Spleen (tissue), 11 donors: ENCODE results near the gene IGF2BP1. TPM values are rescaled to one million over a fixed set of nuclear protein-coding genes. Genes with fewer than 3 reads are reported as not detected.
A peak's percentile ranks its signal among the peaks of the same experiment; 100 is the strongest.

Source experiments
- DNase-seq: peaks from one replicate; pipeline ENCODE4 v3.0.0-alpha.2; 2020
- H3K27ac ChIP-seq, 8 donors: fragments of 200-600 bp; sonication (generic) in 7 of 8; 1 replicate in 4 of 8; 2 replicates in 4 of 8; pipeline versions ENCODE4 v1.5.0 to v1.8.0; 2016 to 2021; ENCODE audit warnings: inconsistent platforms in 4 of 8, mild to moderate bottlenecking in 4 of 8, moderate library complexity in 1 of 8
- H3K27me3 ChIP-seq, 7 donors: fragments of 200-600 bp; sonication (generic) in 6 of 7; replicated peaks in 1 of 7; 1 replicate in 4 of 7; 2 replicates in 3 of 7; pipeline versions ENCODE4 v1.5.0 to v1.8.0; 2016 to 2021; ENCODE audit warnings: inconsistent platforms in 3 of 7, mild to moderate bottlenecking in 1 of 7
- H3K36me3 ChIP-seq, 6 donors: fragments of 200-600 bp; sonication (generic) in 5 of 6; 1 replicate in 4 of 6; 2 replicates in 2 of 6; pipeline versions ENCODE4 v1.5.0 to v1.8.0; 2016 to 2021; ENCODE audit warnings: inconsistent platforms in 2 of 6
- H3K4me1 ChIP-seq, 6 donors: fragments of 200-600 bp; sonication (generic) in 5 of 6; 1 replicate in 3 of 6; 2 replicates in 3 of 6; pipeline versions ENCODE4 v1.5.0 to v1.8.0; 2016 to 2021; ENCODE audit warnings: inconsistent platforms in 3 of 6
- H3K4me3 ChIP-seq, 8 donors: fragments of 200-600 bp; sonication (generic) in 7 of 8; 1 replicate in 4 of 8; 2 replicates in 4 of 8; pipeline versions ENCODE4 v1.5.0 to v1.8.0; 2016 to 2021; ENCODE audit warnings: inconsistent platforms in 4 of 8, mild to moderate bottlenecking in 4 of 8, moderate library complexity in 2 of 8
- H3K9me3 ChIP-seq, 8 donors: fragments of 200-600 bp; sonication (generic) in 7 of 8; 1 replicate in 4 of 8; 2 replicates in 4 of 8; pipeline versions ENCODE4 v1.5.0 to v1.8.0; 2016 to 2021; ENCODE audit warnings: inconsistent platforms in 4 of 8
- CTCF ChIP-seq, 11 experiments: fragments of 200-600 bp in 7 of 11; fragments of 450-650 bp in 4 of 11; sonication (generic) in 4 of 11; IDR thresholded peaks in 8 of 11; conservative IDR thresholded peaks in 3 of 11; 1 replicate in 7 of 11; 2 replicates in 4 of 11; pipeline versions ENCODE4 v1.4.0 to v1.8.0; 2016 to 2021; ENCODE audit warnings: antibody characterized with exemption in 11 of 11, inconsistent platforms in 4 of 11, mild to moderate bottlenecking in 1 of 11
- POLR2A ChIP-seq, 3 donors: fragments of 450-650 bp; IDR thresholded peaks; one replicate each; pipeline ENCODE4 v1.5.1; 2017; ENCODE audit warnings: antibody characterized with exemption in 3 of 3, mild to moderate bottlenecking in 1 of 3
- POLR2AphosphoS5 ChIP-seq, 3 donors: sonication (generic); formaldehyde crosslinking; IDR thresholded peaks; one replicate each; pipeline ENCODE4 v1.5.1; 2017; ENCODE audit warnings: antibody characterized with exemption in 3 of 3
- WGBS, 5 donors: extraction: QIAGEN DNeasy Blood & Tissue Kit in 3 of 5; methylation state at CpG; one replicate each; pipeline versions ENCODE4 v1.1.5 to v1.1.7; 2013 to 2018; 5-methylcytosine and 5-hydroxymethylcytosine counted together
- intact Hi-C: fragments of 100-400 bp; cut with DNase I; formaldehyde crosslinking; loops from one replicate; pipeline ENCODE4 v1.15.0; 2023; ENCODE audit warnings: low total_unique reads
- polyA plus RNA-seq, 3 donors: library from polyadenylated mRNA; stranded (reverse); fragments of 200-250 nt; gene quantifications; one replicate each; pipeline ENCODE4 v1.2.1, GENCODE V29; 2013
- total RNA-seq, 7 donors: library from RNA; depleted of rRNA in 3 of 7; stranded (reverse); fragments of >200 nt in 3 of 7; fragmentation: NEBNext Ultra II Directional in 4 of 7; extraction: Animal tissue kit (Norgen Biotek cat#: 25700) in 4 of 7; gene quantifications; one replicate each; pipeline versions ENCODE4 v1.1.0 to v1.2.1, GENCODE V29; 2016 to 2021
- donor health status: healthy with polysubstance abuse.
- donor health status: DM: no; HTN: no; CAD: no; lungs with moderate emphysema.
- donor health status: DM: no; HTN: no; CAD: no.
- donor health status: Bipolar disorder and iron deficiency.
- donor health status: healthy.
- donor health status: DM: no; HTN: no; CAD: no.
- donor health status: DM: yes; HTN: yes; CAD: no.

Gene IGF2BP1
- total and polyA plus RNA-seq, 10 donors = 0.17 TPM; not detected in 9

GRCh38 chr17:49028271-49028670, 31.1 kb downstream of the IGF2BP1 start:
- TF ChIP-seq POLR2AphosphoS5 (IDR thresholded peaks at IDR 0.05) (no peak), CTCF (IDR thresholded peaks at IDR 0.05 in 8 of 11, conservative IDR thresholded peaks at IDR 0.05 in 3 of 11) (no peak), POLR2A (IDR thresholded peaks at IDR 0.05) (no peak)
- no peak overlapping the region for H3K27ac ChIP-seq
- no peaks in the 10 kb centered on the region for H3K9me3 ChIP-seq
- H3K36me3 ChIP-seq = no peaks in the 10 kb centered on the region
- no peak for DNase-seq
- intact Hi-C loops = no loop called here
- peaks cover 0 to 5% (median 0%) of the 10 kb centered on the region in 6 donors for H3K4me1 ChIP-seq
- 83 to 96% (median 93%) methylated on average over 1 of the region's 1 CpG for WGBS, 5 donors
- peaks cover 0 to 33% (median 3%) of the 10 kb centered on the region in 7 donors for H3K27me3 ChIP-seq
- H3K4me3 ChIP-seq = no peak overlapping the region

- H3K27me3 ChIP-seq = peaks cover 0 to 48% (median 3%) of the 10 kb centered on the region in 7 donors
- H3K27ac ChIP-seq = no peak overlapping the region
- WGBS, 5 donors = 60 to 78% (median 75%) methylated on average over 3 of the region's 3 CpGs
- no peak overlapping the region for H3K4me3 ChIP-seq
- peaks cover 0 to 5% (median 0%) of the 10 kb centered on the region in 6 donors for H3K4me1 ChIP-seq
- H3K36me3 ChIP-seq = no peaks in the 10 kb centered on the region
- DNase-seq = no peak
- no peak for TF ChIP-seq POLR2A (IDR thresholded peaks at IDR 0.05)
- no peak for TF ChIP-seq POLR2AphosphoS5 (IDR thresholded peaks at IDR 0.05)
- no peak for TF ChIP-seq CTCF (IDR thresholded peaks at IDR 0.05 in 8 of 11, conservative IDR thresholded peaks at IDR 0.05 in 3 of 11)
- intact Hi-C loops = loop anchor here (5.0 to 10.0 kb wide), 2 partner anchors 222 to 345 kb away; no protein-coding TSS in a partner anchor
- H3K9me3 ChIP-seq = no peaks in the 10 kb centered on the region
These were observed 32.6 kb downstream of the IGF2BP1 start for GRCh38 chr17:49029801-49030200.

- 42 to 50% (median 45%) methylated on average over 11 of the region's 11 CpGs for WGBS, 5 donors
- Histone ChIP-seq H3K4me3 (no peak overlapping the region), H3K4me1 (peaks cover 0 to 5% (median 0%) of the 10 kb centered on the region in 6 donors), H3K27ac (no peak overlapping the region), H3K27me3 (peaks cover 0 to 63% (median 6%) of the 10 kb centered on the region in 7 donors), H3K9me3 (no peaks in the 10 kb centered on the region), H3K36me3 (no peaks in the 10 kb centered on the region)
- no peak for DNase-seq
- TF ChIP-seq CTCF (IDR thresholded peaks at IDR 0.05 in 8 of 11, conservative IDR thresholded peaks at IDR 0.05 in 3 of 11) = peak; percentile 39 to 76 (median 71)
- TF ChIP-seq POLR2AphosphoS5 (IDR thresholded peaks at IDR 0.05) = no peak
- no peak for TF ChIP-seq POLR2A (IDR thresholded peaks at IDR 0.05)
- intact Hi-C loops = loop anchor here (5.0 to 10.0 kb wide), 2 partner anchors 225 to 347 kb away; no protein-coding TSS in a partner anchor
These were observed 35.1 kb downstream of the IGF2BP1 start for GRCh38 chr17:49031965-49032928.
